H9 (cell line): ENCODE results near the gene TMEFF2. TPM values are rescaled to one million over a fixed set of nuclear protein-coding genes. Genes with fewer than 3 reads are reported as not detected.
A peak's percentile ranks its signal among the peaks of the same experiment; 100 is the strongest.

Experiments used
- DNase-seq: peaks from one replicate; pipeline ENCODE4 v3.0.0-alpha.2; 2017
- H2AFZ ChIP-seq: one replicate; pipeline ENCODE4 v1.6.1; 2013; ENCODE audit warnings: mild to moderate bottlenecking, low read length, control low read depth, moderate library complexity
- H2AK5ac ChIP-seq: 2 replicates; pipeline ENCODE4 v1.6.1; 2013; ENCODE audit warnings: low read length, control low read depth, mixed read lengths; ENCODE audit not compliant: insufficient read length
- H2BK120ac ChIP-seq: one replicate; pipeline ENCODE4 v1.6.1; 2013; ENCODE audit warnings: low read depth, mild to moderate bottlenecking, low read length, control low read depth, inconsistent platforms; ENCODE audit not compliant: poor library complexity, severe bottlenecking
- H2BK12ac ChIP-seq: 2 replicates; pipeline ENCODE4 v1.6.1; 2013; ENCODE audit warnings: low read length, control low read depth, mixed read lengths, low read depth; ENCODE audit not compliant: insufficient read length
- H2BK15ac ChIP-seq: 2 replicates; pipeline ENCODE4 v1.6.1; 2013; ENCODE audit warnings: low read depth, low read length, control low read depth
- H2BK20ac ChIP-seq: one replicate; pipeline ENCODE4 v1.6.1; 2013; ENCODE audit warnings: low read depth, mild to moderate bottlenecking, low read length, control low read depth, inconsistent platforms; ENCODE audit not compliant: poor library complexity, severe bottlenecking
- H2BK5ac ChIP-seq: 2 replicates; pipeline ENCODE4 v1.6.1; 2013; ENCODE audit warnings: low read length, control low read depth, mixed read lengths; ENCODE audit not compliant: insufficient read length
- H3K14ac ChIP-seq: 2 replicates; pipeline ENCODE4 v1.6.1; 2013; ENCODE audit warnings: low read length, control low read depth; ENCODE audit not compliant: insufficient read depth
- H3K18ac ChIP-seq: 2 replicates; pipeline ENCODE4 v1.6.1; 2013; ENCODE audit warnings: low read depth, mild to moderate bottlenecking, mixed read lengths, low read length, control low read depth; ENCODE audit not compliant: insufficient read length
- H3K23ac ChIP-seq: 2 replicates; pipeline ENCODE4 v1.6.1; 2013; ENCODE audit warnings: low read length, control low read depth, mixed read lengths, low read depth; ENCODE audit not compliant: insufficient read length
- H3K23me2 ChIP-seq: 2 replicates; pipeline ENCODE4 v1.6.1; 2013; ENCODE audit warnings: low read depth, mild to moderate bottlenecking, mixed read lengths, low read length, control low read depth; ENCODE audit not compliant: insufficient read length, poor library complexity, severe bottlenecking
- H3K27ac ChIP-seq: 2 replicates; pipeline ENCODE4 v1.5.1; 2013; ENCODE audit warnings: low read length, control low read depth, mixed read lengths, low read depth; ENCODE audit not compliant: insufficient read length
- H3K27me3 ChIP-seq: 2 replicates; pipeline ENCODE4 v1.6.1; 2013; ENCODE audit warnings: low read length, control low read depth, inconsistent platforms; ENCODE audit not compliant: insufficient read depth
- H3K4ac ChIP-seq: 2 replicates; pipeline ENCODE4 v1.6.1; 2013; ENCODE audit warnings: low read depth, mild to moderate bottlenecking, control low read depth, inconsistent platforms, low read length, moderate library complexity
- H3K4me1 ChIP-seq: 2 replicates; pipeline ENCODE4 v1.6.1; 2013; ENCODE audit warnings: low read length, control low read depth, inconsistent platforms; ENCODE audit not compliant: insufficient read depth
- H3K4me2 ChIP-seq: 2 replicates; pipeline ENCODE4 v1.6.1; 2013; ENCODE audit warnings: low read length, control low read depth, mixed read lengths; ENCODE audit not compliant: insufficient read length, insufficient read depth
- H3K56ac ChIP-seq: 2 replicates; pipeline ENCODE4 v1.6.1; 2013; ENCODE audit warnings: low read depth, mild to moderate bottlenecking, mixed read lengths, low read length, control low read depth; ENCODE audit not compliant: insufficient read length
- H3K79me1 ChIP-seq: 2 replicates; pipeline ENCODE4 v1.6.1; 2013; ENCODE audit warnings: low read depth, mild to moderate bottlenecking, moderate library complexity, low read length, control low read depth, inconsistent platforms; ENCODE audit not compliant: insufficient read depth, poor library complexity, severe bottlenecking
- H3K79me2 ChIP-seq: 2 replicates; pipeline ENCODE4 v1.6.1; 2013; ENCODE audit warnings: low read length, control low read depth, inconsistent platforms; ENCODE audit not compliant: insufficient read depth
- H3K9ac ChIP-seq: 2 replicates; pipeline ENCODE4 v1.6.1; 2013; ENCODE audit warnings: low read length, control low read depth, mixed read lengths; ENCODE audit not compliant: insufficient read length; ENCODE audit errors: extremely low read depth
- H3K9me3 ChIP-seq: one replicate; pipeline ENCODE4 v1.6.1; 2013; ENCODE audit warnings: low read depth, low read length, inconsistent platforms; ENCODE audit not compliant: control insufficient read depth
- H3T11ph ChIP-seq: one replicate; pipeline ENCODE4 v1.6.1; 2013; ENCODE audit warnings: mild to moderate bottlenecking, low read length, control low read depth, inconsistent platforms
- H4K20me1 ChIP-seq: one replicate; pipeline ENCODE4 v1.6.1; 2013; ENCODE audit not compliant: control insufficient read depth, insufficient read length, insufficient read depth
- H4K5ac ChIP-seq: 2 replicates; pipeline ENCODE4 v1.6.1; 2013; ENCODE audit warnings: low read depth, mild to moderate bottlenecking, mixed read lengths, low read length, control low read depth; ENCODE audit not compliant: insufficient read length
- H4K8ac ChIP-seq: replicated peaks from 2 replicates; pipeline ENCODE4 v1.6.1; 2013; ENCODE audit warnings: low read length, control low read depth, mixed read lengths, low read depth; ENCODE audit not compliant: insufficient read length
- H4K91ac ChIP-seq: 2 replicates; pipeline ENCODE4 v1.6.1; 2013; ENCODE audit warnings: low read depth, mild to moderate bottlenecking, moderate library complexity, mixed read lengths, low read length, control low read depth; ENCODE audit not compliant: insufficient read length
- H3K27ac Mint-ChIP-seq, 3 experiments: 2 replicates in 2 of 3; 3 replicates in 1 of 3; pipeline ENCODE4 v1.8.0; 2020 to 2021; ENCODE audit warnings: mixed read lengths in 3 of 3, mild to moderate bottlenecking in 1 of 3, moderate library complexity in 1 of 3
- H3K27me3 Mint-ChIP-seq: 2 replicates; pipeline ENCODE4 v1.8.0; 2021; ENCODE audit warnings: low read depth, mild to moderate bottlenecking, moderate library complexity, mixed read lengths
- H3K36me3 Mint-ChIP-seq, 3 experiments: 2 replicates in 2 of 3; 3 replicates in 1 of 3; pipeline ENCODE4 v1.8.0; 2020 to 2021; ENCODE audit warnings: low read depth in 3 of 3, mixed read lengths in 3 of 3; ENCODE audit not compliant: insufficient read depth in 1 of 3
- H3K4me1 Mint-ChIP-seq, 2 experiments: 2 replicates each; pipeline ENCODE4 v1.8.0; 2020; ENCODE audit warnings: mixed read lengths in 2 of 2
- H3K4me3 Mint-ChIP-seq, 2 experiments: 2 replicates in 1 of 2; 3 replicates in 1 of 2; pipeline ENCODE4 v1.8.0; 2020 to 2021; ENCODE audit warnings: mild to moderate bottlenecking in 2 of 2, mixed read lengths in 2 of 2, moderate library complexity in 1 of 2
- H3K9me3 Mint-ChIP-seq, 2 experiments: 2 replicates in 1 of 2; 3 replicates in 1 of 2; pipeline ENCODE4 v1.8.0; 2020; ENCODE audit warnings: mild to moderate bottlenecking in 2 of 2, mixed read lengths in 2 of 2, moderate library complexity in 1 of 2
- CTCF ChIP-seq: fragments of 200-600 bp; sonication (generic); conservative IDR thresholded peaks from 3 replicates; pipeline ENCODE4 v1.8.0; 2021; ENCODE audit warnings: antibody characterized with exemption, mild to moderate bottlenecking
- WGBS: extraction: QIAGEN DNeasy Blood & Tissue Kit; methylation state at CpG from one replicate; pipeline ENCODE4 v1.1.7; 2013; ENCODE audit warnings: missing lambda C conversion rate, low lambda C conversion rate, mixed read lengths; ENCODE audit not compliant: insufficient read length; ENCODE audit errors: extremely low coverage; 5-methylcytosine and 5-hydroxymethylcytosine counted together
- total RNA-seq: library from RNA; stranded (reverse); gene quantifications from 2 replicates; pipeline ENCODE4 v1.2.1, GENCODE V29; 2021

TMEFF2 gene
- total RNA-seq, 1 experiment from 2014 or later, result 0.39 TPM

DNA sequence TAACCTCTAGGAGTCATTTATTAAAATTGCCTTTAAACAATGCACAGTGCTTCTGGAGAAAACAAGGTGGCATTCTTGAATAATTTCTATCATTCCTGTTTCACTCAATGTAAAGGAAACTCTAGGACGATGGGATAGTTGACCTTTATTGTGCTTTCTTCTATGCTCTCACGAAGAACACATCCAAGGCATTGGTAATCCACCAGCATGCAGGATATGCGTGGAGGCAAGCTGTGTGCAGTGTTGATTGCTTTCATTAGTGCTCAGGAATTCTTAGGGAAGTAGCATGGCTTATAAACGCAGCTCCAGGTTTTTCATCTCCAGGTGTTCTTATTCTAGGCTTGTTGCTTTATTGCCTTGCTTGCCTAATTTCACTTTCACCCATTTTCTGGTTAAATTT lies 289.4 kb downstream of the TMEFF2 start:
- Histone ChIP-seq H3K4ac (no peak overlapping the region), H2AFZ (no peak overlapping the region), H3K4me1 (peaks cover 4% of the 10 kb centered on the region; the same call in 1 of the 2 replicates), H3K56ac (no peak overlapping the region), H2BK5ac (no peak overlapping the region), H3K9me3 (peaks cover 6% of the 10 kb centered on the region), H2BK12ac (no peak overlapping the region), H3K18ac (no peak overlapping the region), H2BK15ac (no peak overlapping the region), H3K4me2 (no peak overlapping the region), H3K79me2 (no peaks in the 10 kb centered on the region), H3K27me3 (no peaks in the 10 kb centered on the region), H3T11ph (no peak overlapping the region), H3K14ac (no peak overlapping the region), H2BK20ac (no peak overlapping the region), H2AK5ac (no peak overlapping the region), H3K79me1 (no peaks in the 10 kb centered on the region), H4K20me1 (no peaks in the 10 kb centered on the region), H3K27ac (no peak overlapping the region), H4K5ac (no peak overlapping the region), H3K23ac (no peak overlapping the region), H3K9ac (no peak overlapping the region), H4K91ac (no peak overlapping the region), H4K8ac (no peak overlapping the region), H3K23me2 (no peaks in the 10 kb centered on the region), H2BK120ac (no peak overlapping the region)
- Mint-ChIP-seq H3K9me3 (peaks cover 23 to 24% of the 10 kb centered on the region in 2 experiments), H3K27ac (peak overlapping the region in 1 of 3 experiments; percentile 82; a peak in 2 of 7 replicates), H3K36me3 (peaks cover 16 to 23% (median 22%) of the 10 kb centered on the region in 3 experiments), H3K4me3 (no peak overlapping the region), H3K4me1 (peaks cover 24% of the 10 kb centered on the region in 2 experiments), H3K27me3 (no peaks in the 10 kb centered on the region)
- TF ChIP-seq CTCF, result no peak
- WGBS, result no CpG with 5 or more reads among the region's 4 CpGs
- DNase-seq, result no peak
